Upper lobe of right lung (tissue), 1 donor: ENCODE measurements around the gene MECR. TPM values are rescaled to one million over a fixed set of nuclear protein-coding genes. Genes with fewer than 3 reads are reported as not detected.
A peak's percentile ranks its signal among the peaks of the same experiment; 100 is the strongest.

Experiments
- ATAC-seq: fragments of 200-7000 bp; cut with Tn5 transposase; one replicate; pipeline ENCODE4 v1.9.1; 2020; ENCODE audit warnings: mild to moderate bottlenecking, moderate library complexity
- DNase-seq: peaks from one replicate; pipeline ENCODE4 v3.0.0-alpha.2; 2020
- H3K27ac ChIP-seq: fragments of 200-600 bp; one replicate; pipeline ENCODE4 v1.8.0; 2022
- H3K27me3 ChIP-seq: fragments of 200-600 bp; one replicate; pipeline ENCODE4 v1.8.0; 2022; ENCODE audit warnings: mild to moderate bottlenecking
- H3K36me3 ChIP-seq: fragments of 200-600 bp; one replicate; pipeline ENCODE4 v1.8.0; 2022
- H3K4me1 ChIP-seq: fragments of 200-600 bp; one replicate; pipeline ENCODE4 v1.8.0; 2022
- H3K4me3 ChIP-seq: fragments of 200-600 bp; one replicate; pipeline ENCODE4 v1.8.0; 2022; ENCODE audit warnings: mild to moderate bottlenecking
- H3K9me3 ChIP-seq: fragments of 200-600 bp; one replicate; pipeline ENCODE4 v1.8.0; 2022
- CTCF ChIP-seq: fragments of 200-600 bp; IDR thresholded peaks from one replicate; pipeline ENCODE4 v1.8.0; 2022; ENCODE audit warnings: antibody characterized with exemption
- intact Hi-C: fragments of 100-400 bp; cut with DNase I; formaldehyde crosslinking; loops from one replicate; pipeline ENCODE4 v1.11.0; 2022
- total RNA-seq: library from RNA; stranded (reverse); fragmentation: NEBNext Ultra II Directional; extraction: Animal tissue kit (Norgen Biotek cat#: 25700); gene quantifications from one replicate; pipeline ENCODE4 v1.2.1, GENCODE V29; 2021
- donor health status: DM: no; HTN: yes; CAD: no; lungs with severe emphysema.

MECR gene
- total RNA-seq, 1 donor from 2014 or later, result 16.5 TPM

GRCh38 chr1:29266912-29267311 lies 36.2 kb upstream of the MECR start:
- ATAC-seq (no peak), DNase-seq (no peak)
- TF ChIP-seq CTCF, result no peak
- no peak overlapping the region for H3K27ac ChIP-seq
- no peaks in the 10 kb centered on the region for H3K36me3 ChIP-seq
- intact Hi-C loops, result no loop called here
- H3K4me3 ChIP-seq, result no peak overlapping the region
- H3K4me1 ChIP-seq, result peaks cover 8% of the 10 kb centered on the region
- H3K9me3 ChIP-seq, result no peaks in the 10 kb centered on the region
- peaks cover 6% of the 10 kb centered on the region for H3K27me3 ChIP-seq

DNA sequence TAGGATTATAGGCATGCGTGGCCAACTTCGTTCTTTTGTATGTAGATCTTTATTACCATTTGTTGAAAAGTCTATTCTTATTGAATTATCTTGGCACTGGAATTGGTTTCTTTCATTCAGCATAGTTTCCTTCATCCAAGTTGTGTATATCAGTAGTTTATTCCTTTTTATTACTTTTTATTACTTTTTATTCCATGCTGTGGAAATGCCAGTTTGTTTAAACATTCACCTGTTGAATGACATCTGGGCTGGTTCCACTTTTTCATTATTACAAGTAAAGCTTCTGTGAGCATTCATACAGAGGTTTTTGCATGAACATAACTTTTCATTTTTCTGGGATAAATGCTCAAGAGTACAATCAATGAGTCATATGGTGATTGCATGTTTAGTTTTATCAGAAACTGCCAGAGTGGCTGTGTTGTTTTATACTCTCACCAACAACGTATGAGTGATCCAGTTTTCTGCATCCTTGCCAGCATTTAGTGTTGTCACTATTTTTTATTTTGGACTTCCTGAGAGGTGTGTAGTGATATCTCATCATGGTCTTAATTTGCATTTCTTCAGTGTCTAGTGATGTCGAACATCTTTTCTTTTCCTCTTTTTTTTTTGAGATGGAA lies 34.1 kb upstream of the MECR start:
- no peak for TF ChIP-seq CTCF
- intact Hi-C loops, result no loop called here
- DNase-seq (no peak), ATAC-seq (no peak)
- Histone ChIP-seq H3K9me3 (no peaks in the 10 kb centered on the region), H3K4me3 (no peak overlapping the region), H3K4me1 (no peaks in the 10 kb centered on the region), H3K27me3 (peaks cover 10% of the 10 kb centered on the region), H3K27ac (no peak overlapping the region), H3K36me3 (peaks cover 9% of the 10 kb centered on the region)

- DNase-seq, result peak; percentile 43
- Histone ChIP-seq H3K9me3 (no peaks in the 10 kb centered on the region), H3K4me3 (no peak overlapping the region), H3K27me3 (peaks cover 16% of the 10 kb centered on the region), H3K27ac (no peak overlapping the region), H3K36me3 (peaks cover 9% of the 10 kb centered on the region), H3K4me1 (peaks cover 8% of the 10 kb centered on the region)
- no peak for ATAC-seq
- no peak for TF ChIP-seq CTCF
- intact Hi-C loops, result no loop called here
These were observed 29.8 kb upstream of the MECR start for GRCh38 chr1:29260531-29260930.

DNA sequence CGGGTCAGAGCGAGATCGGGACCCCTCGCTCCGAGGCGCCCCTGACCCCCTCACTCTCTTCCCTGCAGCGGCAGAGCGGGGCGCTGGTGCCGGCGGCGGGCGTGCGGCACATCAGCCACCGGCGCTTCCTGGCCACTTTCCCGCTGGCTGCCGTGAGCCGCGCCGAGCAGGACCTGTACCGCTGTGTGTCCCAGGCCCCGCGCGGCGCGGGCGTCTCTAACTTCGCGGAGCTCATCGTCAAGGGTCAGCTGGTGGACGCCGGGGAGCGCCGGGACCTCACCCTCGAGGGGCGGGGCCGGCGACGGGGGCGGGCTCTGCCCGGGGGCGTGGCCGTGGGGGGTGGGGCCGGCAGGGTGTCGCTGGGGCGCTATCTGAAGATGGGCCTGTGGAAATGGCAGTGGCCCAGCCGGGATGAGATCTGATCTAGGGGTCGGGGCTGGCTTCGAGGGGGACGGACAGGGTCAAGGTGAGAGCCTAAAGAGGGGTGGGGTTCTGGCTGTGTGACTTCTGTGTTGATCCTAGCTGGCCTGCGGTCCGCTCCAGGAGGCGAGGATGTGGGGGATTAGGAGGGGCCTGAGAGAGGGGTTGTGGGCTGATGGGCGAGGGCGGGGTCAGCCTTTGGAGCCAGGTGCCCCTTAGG lies 29.2 kb upstream of the MECR start:
- peak; percentile 76 for DNase-seq
- peak overlapping the region; percentile 48 for H3K4me3 ChIP-seq
- H3K27me3 ChIP-seq, result peaks cover 16% of the 10 kb centered on the region
- H3K4me1 ChIP-seq, result peaks cover 8% of the 10 kb centered on the region
- no peak for TF ChIP-seq CTCF
- no peak overlapping the region for H3K27ac ChIP-seq
- ATAC-seq, result peak; percentile 85
- peaks cover 9% of the 10 kb centered on the region for H3K36me3 ChIP-seq
- no peaks in the 10 kb centered on the region for H3K9me3 ChIP-seq
- intact Hi-C loops, result no loop called here

DNA sequence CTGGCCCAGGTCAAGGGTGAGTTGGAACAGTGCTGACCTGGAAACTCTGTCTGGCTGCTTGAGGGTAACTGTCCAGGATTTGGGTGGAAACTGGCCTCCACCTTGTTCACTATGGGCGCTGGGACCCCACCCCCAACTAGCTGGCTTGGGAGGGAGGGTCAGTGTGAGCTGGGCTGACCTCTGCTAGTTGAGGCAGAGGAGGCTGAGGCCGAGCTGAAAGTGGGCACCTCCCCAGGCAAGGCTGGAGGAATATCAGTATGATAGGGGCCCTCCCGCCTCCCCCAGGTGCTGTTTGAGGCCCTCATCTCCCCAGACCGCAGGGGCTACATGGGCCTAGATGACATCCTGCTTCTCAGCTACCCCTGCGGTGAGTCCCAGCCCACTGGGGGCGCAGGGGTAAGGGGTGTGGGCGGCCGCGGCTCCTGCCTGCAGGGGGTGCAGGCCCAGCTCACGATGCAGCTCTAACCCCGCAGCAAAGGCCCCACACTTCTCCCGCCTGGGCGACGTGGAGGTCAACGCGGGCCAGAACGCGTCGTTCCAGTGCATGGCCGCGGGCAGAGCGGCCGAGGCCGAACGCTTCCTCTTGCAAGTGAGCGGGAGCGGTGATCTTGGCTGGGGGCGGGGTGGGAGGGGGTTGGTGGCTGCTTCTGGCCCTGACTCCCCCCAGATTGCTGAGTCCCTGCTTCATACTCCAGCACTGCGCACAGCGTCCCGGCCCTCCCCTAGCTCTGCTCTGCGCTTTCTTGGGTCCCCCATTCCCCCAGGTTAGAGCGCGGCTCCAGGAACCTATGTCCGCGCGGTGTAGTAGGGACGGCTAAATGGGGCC lies 28.5 kb upstream of the MECR start:
- H3K27me3 ChIP-seq, result peaks cover 16% of the 10 kb centered on the region
- ATAC-seq, result peak; percentile 35
- intact Hi-C loops, result no loop called here

More for the DNA sequence above, 28.5 kb upstream of the MECR start:
- H3K27ac ChIP-seq, result no peak overlapping the region
- H3K9me3 ChIP-seq, result no peaks in the 10 kb centered on the region
- DNase-seq, result peak; percentile 64
- peak overlapping the region; percentile 48 for H3K4me3 ChIP-seq
- TF ChIP-seq CTCF, result no peak
- peaks cover 9% of the 10 kb centered on the region for H3K36me3 ChIP-seq
- peaks cover 8% of the 10 kb centered on the region for H3K4me1 ChIP-seq
